ENCODE results near the gene WWOX.

WWOX gene

GRCh38 chr16:78228704-78229103 is 129.2 kb downstream of the WWOX start:
- no peak overlapping the region for H3K27ac Mint-ChIP-seq
- H3K4me3 Mint-ChIP-seq: no peak overlapping the region
- no peaks in the 10 kb centered on the region for H3K9me3 Mint-ChIP-seq
- no peak for DNase-seq
- no peaks in the 10 kb centered on the region for H3K36me3 Mint-ChIP-seq (ENCODE audit: low read depth)
- no peaks in the 10 kb centered on the region for H3K27me3 Mint-ChIP-seq
- no peaks in the 10 kb centered on the region for H3K4me1 Mint-ChIP-seq (ENCODE audit: low read depth)

- no peak for DNase-seq
- no peaks in the 10 kb centered on the region for H3K27me3 Mint-ChIP-seq
- H3K4me3 Mint-ChIP-seq: no peak overlapping the region
- no peak overlapping the region for H3K27ac Mint-ChIP-seq
- H3K36me3 Mint-ChIP-seq (ENCODE audit: low read depth): no peaks in the 10 kb centered on the region
- no peaks in the 10 kb centered on the region for H3K9me3 Mint-ChIP-seq
- peaks cover 2% of the 10 kb centered on the region for H3K4me1 Mint-ChIP-seq (ENCODE audit: low read depth)
Measured at GRCh38 chr16:78230832-78231231, 131.4 kb downstream of the WWOX start.

- Mint-ChIP-seq H3K27me3 (no peaks in the 10 kb centered on the region), H3K9me3 (no peaks in the 10 kb centered on the region), H3K4me1 (ENCODE audit: low read depth) (peaks cover 2% of the 10 kb centered on the region), H3K36me3 (ENCODE audit: low read depth) (no peaks in the 10 kb centered on the region), H3K4me3 (no peak overlapping the region), H3K27ac (no peak overlapping the region)
- peak; percentile 76 for DNase-seq
Measured at GRCh38 chr16:78235168-78235800, 135.8 kb downstream of the WWOX start.

GRCh38 chr16:78235876-78236275 is 136.4 kb downstream of the WWOX start:
- H3K27ac Mint-ChIP-seq: no peak overlapping the region

GRCh38 chr16:78237841-78238240 is 138.4 kb downstream of the WWOX start:
- Mint-ChIP-seq H3K27me3 (no peaks in the 10 kb centered on the region), H3K36me3 (ENCODE audit: low read depth) (no peaks in the 10 kb centered on the region), H3K4me1 (ENCODE audit: low read depth) (peaks cover 2% of the 10 kb centered on the region), H3K27ac (no peak overlapping the region), H3K9me3 (no peaks in the 10 kb centered on the region), H3K4me3 (no peak overlapping the region)
- no peak for DNase-seq

More at GRCh38 chr16:78235876-78236275, 136.4 kb downstream of the WWOX start:
- H3K36me3 Mint-ChIP-seq (ENCODE audit: low read depth): no peaks in the 10 kb centered on the region
- H3K27me3 Mint-ChIP-seq: no peaks in the 10 kb centered on the region
- peaks cover 2% of the 10 kb centered on the region for H3K4me1 Mint-ChIP-seq (ENCODE audit: low read depth)
- H3K9me3 Mint-ChIP-seq: no peaks in the 10 kb centered on the region
- H3K4me3 Mint-ChIP-seq: no peak overlapping the region
- no peak for DNase-seq

GRCh38 chr16:78240459-78241222 is 141.2 kb downstream of the WWOX start:
- H3K4me3 Mint-ChIP-seq: no peak overlapping the region
- H3K27ac Mint-ChIP-seq: no peak overlapping the region
- no peaks in the 10 kb centered on the region for H3K36me3 Mint-ChIP-seq (ENCODE audit: low read depth)
- H3K9me3 Mint-ChIP-seq: no peaks in the 10 kb centered on the region
- no peak for DNase-seq
- H3K4me1 Mint-ChIP-seq (ENCODE audit: low read depth): no peaks in the 10 kb centered on the region
- H3K27me3 Mint-ChIP-seq: no peaks in the 10 kb centered on the region

GRCh38 chr16:78242239-78242630 is 142.8 kb downstream of the WWOX start:
- Mint-ChIP-seq H3K27me3 (no peaks in the 10 kb centered on the region), H3K4me3 (no peak overlapping the region), H3K27ac (no peak overlapping the region), H3K9me3 (no peaks in the 10 kb centered on the region), H3K4me1 (ENCODE audit: low read depth) (no peaks in the 10 kb centered on the region), H3K36me3 (ENCODE audit: low read depth) (no peaks in the 10 kb centered on the region)
- no peak for DNase-seq

- no peaks in the 10 kb centered on the region for H3K36me3 Mint-ChIP-seq (ENCODE audit: low read depth)
- DNase-seq: no peak
- no peak overlapping the region for H3K27ac Mint-ChIP-seq
- no peak overlapping the region for H3K4me3 Mint-ChIP-seq
- no peaks in the 10 kb centered on the region for H3K9me3 Mint-ChIP-seq
- no peaks in the 10 kb centered on the region for H3K4me1 Mint-ChIP-seq (ENCODE audit: low read depth)
- no peaks in the 10 kb centered on the region for H3K27me3 Mint-ChIP-seq
Measured at GRCh38 chr16:78244131-78244895, 144.9 kb downstream of the WWOX start.

- Mint-ChIP-seq H3K27me3 (no peaks in the 10 kb centered on the region), H3K4me1 (ENCODE audit: low read depth) (no peaks in the 10 kb centered on the region), H3K36me3 (ENCODE audit: low read depth) (no peaks in the 10 kb centered on the region), H3K9me3 (no peaks in the 10 kb centered on the region), H3K27ac (no peak overlapping the region), H3K4me3 (no peak overlapping the region)
- no peak for DNase-seq
Measured at GRCh38 chr16:78246559-78246958, 147.1 kb downstream of the WWOX start.

GRCh38 chr16:78249056-78249455 is 149.6 kb downstream of the WWOX start:
- H3K36me3 Mint-ChIP-seq (ENCODE audit: low read depth): no peaks in the 10 kb centered on the region
- no peaks in the 10 kb centered on the region for H3K27me3 Mint-ChIP-seq
- no peak overlapping the region for H3K27ac Mint-ChIP-seq
- no peak overlapping the region for H3K4me3 Mint-ChIP-seq
- no peaks in the 10 kb centered on the region for H3K9me3 Mint-ChIP-seq
- DNase-seq: no peak
- no peaks in the 10 kb centered on the region for H3K4me1 Mint-ChIP-seq (ENCODE audit: low read depth)

GRCh38 chr16:78249832-78250231 is 150.4 kb downstream of the WWOX start:
- no peaks in the 10 kb centered on the region for H3K27me3 Mint-ChIP-seq
- no peaks in the 10 kb centered on the region for H3K9me3 Mint-ChIP-seq
- H3K4me1 Mint-ChIP-seq (ENCODE audit: low read depth): no peaks in the 10 kb centered on the region
- no peak for DNase-seq
- no peak overlapping the region for H3K27ac Mint-ChIP-seq
- no peaks in the 10 kb centered on the region for H3K36me3 Mint-ChIP-seq (ENCODE audit: low read depth)
- no peak overlapping the region for H3K4me3 Mint-ChIP-seq

- H3K27me3 Mint-ChIP-seq: no peaks in the 10 kb centered on the region
- no peaks in the 10 kb centered on the region for H3K4me1 Mint-ChIP-seq (ENCODE audit: low read depth)
Measured at GRCh38 chr16:78251115-78251514, 151.7 kb downstream of the WWOX start.

GRCh38 chr16:78252757-78253156 is 153.3 kb downstream of the WWOX start:
- H3K4me3 Mint-ChIP-seq: no peak overlapping the region
- H3K4me1 Mint-ChIP-seq (ENCODE audit: low read depth): no peaks in the 10 kb centered on the region
- H3K9me3 Mint-ChIP-seq: no peaks in the 10 kb centered on the region
- no peak for DNase-seq
- no peak overlapping the region for H3K27ac Mint-ChIP-seq
- no peaks in the 10 kb centered on the region for H3K36me3 Mint-ChIP-seq (ENCODE audit: low read depth)
- no peaks in the 10 kb centered on the region for H3K27me3 Mint-ChIP-seq

More at GRCh38 chr16:78251115-78251514, 151.7 kb downstream of the WWOX start:
- no peak overlapping the region for H3K27ac Mint-ChIP-seq
- no peak overlapping the region for H3K4me3 Mint-ChIP-seq
- H3K36me3 Mint-ChIP-seq (ENCODE audit: low read depth): no peaks in the 10 kb centered on the region
- no peaks in the 10 kb centered on the region for H3K9me3 Mint-ChIP-seq
- DNase-seq: no peak

- H3K27ac Mint-ChIP-seq: no peak overlapping the region
- no peak for DNase-seq
Measured at GRCh38 chr16:78254841-78255240, 155.4 kb downstream of the WWOX start.

More at GRCh38 chr16:78254841-78255240, 155.4 kb downstream of the WWOX start:
- Mint-ChIP-seq H3K4me1 (ENCODE audit: low read depth) (no peaks in the 10 kb centered on the region), H3K27me3 (no peaks in the 10 kb centered on the region), H3K4me3 (no peak overlapping the region), H3K36me3 (ENCODE audit: low read depth) (no peaks in the 10 kb centered on the region), H3K9me3 (no peaks in the 10 kb centered on the region)
